ENCODE results near the gene TAP2.

DNA sequence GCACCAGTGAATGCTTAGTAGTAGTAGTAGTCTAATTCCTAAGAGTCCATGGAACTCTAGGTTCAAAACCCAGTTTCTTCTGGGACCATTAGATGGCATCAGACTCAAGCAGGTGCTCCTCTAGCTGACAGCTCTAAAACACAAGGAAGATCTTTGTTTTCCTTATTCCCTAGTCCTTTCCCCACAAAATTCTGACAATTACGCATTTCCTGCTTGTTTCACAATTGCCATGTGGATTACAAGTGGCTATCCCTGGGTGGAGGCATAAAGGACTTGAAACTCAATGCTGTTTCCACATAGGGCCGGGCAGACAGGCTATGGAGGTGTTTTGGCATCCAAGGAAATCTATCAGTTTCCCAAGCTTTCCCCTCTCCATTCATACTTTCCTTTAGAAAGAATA lies 12.6 kb downstream of the TAP2 start:
- TF ChIP-seq GATA3 (IDR thresholded peaks at IDR 0.05; ENCODE audit: low read depth, low read length) (no peak), GATA2 (IDR thresholded peaks at IDR 0.05; ENCODE audit: low read depth, low read length) (no peak)

Measured in SH-SY5Y (cell line).